ENCODE measurements around the gene CGA. TPM values are rescaled to one million over a fixed set of nuclear protein-coding genes. Genes with fewer than 3 reads are reported as not detected.

CGA gene
- total RNA-seq, 1 donor from 2014 or later: not detected

DNA sequence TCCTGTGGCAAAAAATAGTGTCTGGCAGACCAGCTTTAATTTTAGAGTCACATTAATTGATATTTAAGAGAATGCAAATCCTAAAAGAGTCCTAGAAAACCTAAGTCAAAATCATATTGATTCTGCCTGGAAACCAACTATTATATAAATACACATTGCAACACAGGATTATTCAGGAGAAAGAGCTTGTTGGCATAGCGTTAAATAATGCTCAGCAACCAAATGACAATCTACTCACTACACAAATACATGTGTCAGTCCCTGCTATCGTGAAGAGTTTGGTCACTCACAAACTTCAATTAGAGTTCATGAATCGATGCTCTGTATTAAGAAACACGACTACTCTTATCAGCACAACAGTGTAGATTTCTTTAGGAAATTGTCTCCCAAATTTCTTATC, 54.2 kb downstream of the CGA start:
- intact Hi-C loops (cut with DNase I): no loop called here
- ATAC-seq (ENCODE audit: poor library complexity): no peak
- no peak for DNase-seq

Other genes starting within 250 kb of the CGA start
- not detected for gene HTR1E, start 157.6 kb downstream of the CGA start, total RNA-seq
- gene ZNF292, start 60.5 kb upstream of the CGA start, total RNA-seq: 29.4 TPM
- gene SMIM8, start 227.5 kb upstream of the CGA start, total RNA-seq: 12.9 TPM
- not detected for gene GJB7, start 234.2 kb upstream of the CGA start, total RNA-seq
- gene C6orf163, start 249.7 kb upstream of the CGA start, total RNA-seq: 1.6 TPM

All from Right ventricle myocardium superior (tissue), 1 donor.